ENCODE measurements around the gene SLC34A1.

The SLC34A1 gene

GRCh38 chr5:177389241-177390169 lies 5.3 kb downstream of the SLC34A1 start:
- no peak for DNase-seq

- peak; percentile 80 for DNase-seq
Observed at GRCh38 chr5:177390363-177391300, 6.4 kb downstream of the SLC34A1 start.

GRCh38 chr5:177392765-177393164 lies 8.5 kb downstream of the SLC34A1 start:
- DNase-seq: no peak

GRCh38 chr5:177393206-177393765 lies 9.1 kb downstream of the SLC34A1 start:
- DNase-seq: no peak

GRCh38 chr5:177393990-177394389 lies 9.8 kb downstream of the SLC34A1 start:
- no peak for DNase-seq

GRCh38 chr5:177396078-177396477 lies 11.8 kb downstream of the SLC34A1 start:
- no peak for DNase-seq

- no peak for DNase-seq
Observed at GRCh38 chr5:177396807-177397206, 12.6 kb downstream of the SLC34A1 start.

- no peak for DNase-seq
Observed at GRCh38 chr5:177397875-177398390, 13.7 kb downstream of the SLC34A1 start.

GRCh38 chr5:177399997-177400868 lies 16.0 kb downstream of the SLC34A1 start, which contains the start of gene PFN3:
Gene PFN3, minus strand, starts transcription at chr5:177400661. Its CDS starts 85 bp downstream, at chr5:177400576.
- no peak for DNase-seq

GRCh38 chr5:177402271-177403043 lies 18.2 kb downstream of the SLC34A1 start:
- DNase-seq: peak; percentile 61

GRCh38 chr5:177403102-177403791 lies 19.0 kb downstream of the SLC34A1 start:
- peak; percentile 39 for DNase-seq

- DNase-seq: peak; percentile 79
Observed at GRCh38 chr5:177403792-177404640, 19.8 kb downstream of the SLC34A1 start.

- DNase-seq: no peak
Observed at GRCh38 chr5:177404641-177405179, 20.5 kb downstream of the SLC34A1 start.

GRCh38 chr5:177405312-177405711 lies 21.1 kb downstream of the SLC34A1 start:
- no peak for DNase-seq

GRCh38 chr5:177405805-177406204 lies 21.6 kb downstream of the SLC34A1 start:
- no peak for DNase-seq

GRCh38 chr5:177409043-177409801 lies 25.0 kb downstream of the SLC34A1 start, which contains the start of gene F12:
Gene F12, minus strand, starts transcription at chr5:177409564. Its CDS starts 37 bp downstream, at chr5:177409527.
- no peak for DNase-seq

GRCh38 chr5:177410575-177410974 lies 26.3 kb downstream of the SLC34A1 start:
- DNase-seq: no peak

GRCh38 chr5:177412603-177413233 lies 28.5 kb downstream of the SLC34A1 start:
- DNase-seq: no peak
